GM23338 (cell line): ENCODE measurements around the gene ERO1A. TPM values are rescaled to one million over a fixed set of nuclear protein-coding genes. Genes with fewer than 3 reads are reported as not detected.

Experiments
- ATAC-seq: fragments of 200-7000 bp; cut with Tn5 transposase; 3 replicates; pipeline ENCODE4 v1.9.1; 2020
- DNase-seq: peaks from one replicate; pipeline ENCODE4 v3.0.0-alpha.2; 2015; ENCODE audit warnings: low spot score
- H2AFZ ChIP-seq: fragments of 200-600 bp; sonication (generic); 2 replicates; pipeline ENCODE4 v1.8.0; 2016; ENCODE audit warnings: antibody characterized with exemption, mild to moderate bottlenecking, moderate library complexity
- H3F3A ChIP-seq: fragments of 200-600 bp; sonication (generic); replicated peaks from 2 replicates; pipeline ENCODE4 v1.8.0; 2017; ENCODE audit warnings: antibody characterized with exemption, mixed run types, low read depth
- H3K27ac ChIP-seq: fragments of 200-600 bp; sonication (generic); 2 replicates; pipeline ENCODE4 v1.6.1; 2016; ENCODE audit warnings: low read depth
- H3K27me3 ChIP-seq: fragments of 200-600 bp; sonication (generic); 2 replicates; pipeline ENCODE4 v1.8.0; 2016; ENCODE audit warnings: mild to moderate bottlenecking, mixed run types, moderate library complexity; ENCODE audit not compliant: insufficient read depth
- H3K36me3 ChIP-seq: fragments of 200-600 bp; sonication (generic); 2 replicates; pipeline ENCODE4 v1.8.0; 2016; ENCODE audit warnings: mild to moderate bottlenecking; ENCODE audit not compliant: insufficient read depth
- H3K4me1 ChIP-seq: fragments of 200-600 bp; sonication (generic); 2 replicates; pipeline ENCODE4 v1.8.0; 2016; ENCODE audit warnings: mild to moderate bottlenecking, moderate library complexity; ENCODE audit not compliant: insufficient read depth
- H3K4me2 ChIP-seq: fragments of 200-600 bp; sonication (generic); 2 replicates; pipeline ENCODE4 v1.7.1; 2017; ENCODE audit warnings: mixed run types
- H3K4me3 ChIP-seq: fragments of 200-600 bp; sonication (generic); 2 replicates; pipeline ENCODE4 v1.6.1; 2016; ENCODE audit warnings: mixed run types
- H3K79me2 ChIP-seq: fragments of 200-600 bp; sonication (generic); replicated peaks from 2 replicates; pipeline ENCODE4 v1.8.0; 2017; ENCODE audit warnings: mild to moderate bottlenecking; ENCODE audit not compliant: insufficient read depth
- H3K9me2 ChIP-seq: fragments of 200-600 bp; sonication (generic); 2 replicates; pipeline ENCODE4 v1.8.0; 2017; ENCODE audit not compliant: insufficient read depth
- H4K20me1 ChIP-seq: fragments of 200-600 bp; sonication (generic); replicated peaks from 2 replicates; pipeline ENCODE4 v1.8.0; 2017; ENCODE audit warnings: mild to moderate bottlenecking; ENCODE audit not compliant: insufficient read depth
- H3K27ac Mint-ChIP-seq: 2 replicates; pipeline ENCODE4 v1.8.0; 2020; ENCODE audit warnings: inconsistent platforms, mild to moderate bottlenecking, moderate library complexity, mixed read lengths
- H3K27me3 Mint-ChIP-seq: 3 replicates; pipeline ENCODE4 v1.8.0; 2022; ENCODE audit warnings: low read depth, mild to moderate bottlenecking, moderate library complexity, mixed read lengths, inconsistent platforms; ENCODE audit not compliant: insufficient read depth, poor library complexity
- H3K36me3 Mint-ChIP-seq: 3 replicates; pipeline ENCODE4 v1.8.0; 2021; ENCODE audit warnings: low read depth, mild to moderate bottlenecking, inconsistent platforms, moderate library complexity, mixed read lengths
- H3K4me1 Mint-ChIP-seq: 3 replicates; pipeline ENCODE4 v1.8.0; 2020; ENCODE audit warnings: mild to moderate bottlenecking, inconsistent platforms, mixed read lengths
- H3K4me3 Mint-ChIP-seq: 3 replicates; pipeline ENCODE4 v1.8.0; 2021; ENCODE audit warnings: moderate library complexity, mild to moderate bottlenecking, inconsistent platforms, mixed read lengths
- H3K9me3 Mint-ChIP-seq: 3 replicates; pipeline ENCODE4 v1.8.0; 2020; ENCODE audit warnings: moderate library complexity, mild to moderate bottlenecking, inconsistent platforms, mixed read lengths
- JUNB ChIP-seq: IDR thresholded peaks from one replicate; pipeline ENCODE4 v1.6.1; 2016; ENCODE audit warnings: antibody characterized with exemption; ENCODE audit not compliant: unreplicated experiment
- NANOG ChIP-seq: IDR thresholded peaks from 2 replicates; pipeline ENCODE4 v1.6.1; 2016; ENCODE audit warnings: antibody characterized with exemption, borderline replicate concordance
- POLR2AphosphoS5 ChIP-seq: IDR thresholded peaks from 2 replicates; pipeline ENCODE4 v1.6.1; 2016; ENCODE audit warnings: antibody characterized with exemption, low read depth
- STAT1 ChIP-seq: IDR thresholded peaks from one replicate; pipeline ENCODE4 v1.6.1; 2016; ENCODE audit warnings: antibody characterized with exemption; ENCODE audit not compliant: unreplicated experiment
- ZNF331 ChIP-seq: fragments of 250-450 bp; sonication (Bioruptor Pico); IDR thresholded peaks from 2 replicates; pipeline ENCODE4 v1.5.0; 2020; ENCODE audit warnings: low read depth, mild to moderate bottlenecking, moderate library complexity
- polyA plus RNA-seq: library from polyadenylated mRNA; unstranded; fragments of >200 nt; fragmentation: Nextera tagmentation; extraction: Ambion mirVana; gene quantifications from 2 replicates; pipeline ENCODE4 v1.2.1, GENCODE V29; 2016
- total RNA-seq: library from RNA; depleted of rRNA; stranded (reverse); fragments of >200 nt; shearing (Covaris generic); gene quantifications from 2 replicates; pipeline ENCODE4 v1.2.3, GENCODE V29; 2014
- TF ChIP-seq, protein P1 (sequence below): fragments of 250-450 bp; sonication (Bioruptor Pico); IDR thresholded peaks from 2 replicates; pipeline ENCODE4 v1.5.0; 2020; ENCODE audit warnings: mild to moderate bottlenecking, moderate library complexity
- TF ChIP-seq, protein P2 (sequence below), 2 experiments: fragments of 200-600 bp in 1 of 2; sonication (generic) in 1 of 2; conservative IDR thresholded peaks; 2 replicates each; pipeline versions ENCODE4 v1.5.1 to v1.6.1; 2016 to 2017; ENCODE audit warnings: antibody characterized with exemption in 2 of 2, low read depth in 2 of 2, mild to moderate bottlenecking in 2 of 2, moderate library complexity in 1 of 2
- TF ChIP-seq, protein P3 (sequence below): IDR thresholded peaks from 2 replicates; pipeline ENCODE4 v1.6.1; 2016; ENCODE audit warnings: antibody characterized with exemption
- TF ChIP-seq, protein P4 (sequence below): IDR thresholded peaks from one replicate; pipeline ENCODE4 v1.6.1; 2018; ENCODE audit warnings: antibody characterized with exemption; ENCODE audit not compliant: unreplicated experiment

ERO1A gene
- total and polyA plus RNA-seq, 2 experiments from 2014 or later, result 25.2 to 44.7 TPM

DNA sequence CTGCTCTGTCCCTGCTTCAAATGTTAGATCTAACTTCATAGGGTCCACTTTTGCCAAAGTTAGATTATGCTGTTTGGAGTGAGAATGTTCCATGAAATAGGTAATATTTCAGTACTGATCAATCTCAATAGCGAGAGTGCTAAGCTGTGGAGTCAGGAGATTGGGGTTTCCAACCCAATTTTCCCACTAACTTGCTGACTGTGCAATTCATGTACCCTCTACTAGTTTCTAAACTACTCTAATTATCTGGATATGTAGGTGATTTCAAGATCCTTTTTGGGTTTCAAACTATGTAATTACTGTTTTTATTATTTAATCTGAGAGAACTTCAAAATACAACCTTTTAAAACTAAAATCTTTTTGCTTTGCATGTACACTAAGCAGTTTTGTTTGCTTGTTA is 96.8 kb downstream of the ERO1A start (continued):
- TF ChIP-seq, protein P1, sequence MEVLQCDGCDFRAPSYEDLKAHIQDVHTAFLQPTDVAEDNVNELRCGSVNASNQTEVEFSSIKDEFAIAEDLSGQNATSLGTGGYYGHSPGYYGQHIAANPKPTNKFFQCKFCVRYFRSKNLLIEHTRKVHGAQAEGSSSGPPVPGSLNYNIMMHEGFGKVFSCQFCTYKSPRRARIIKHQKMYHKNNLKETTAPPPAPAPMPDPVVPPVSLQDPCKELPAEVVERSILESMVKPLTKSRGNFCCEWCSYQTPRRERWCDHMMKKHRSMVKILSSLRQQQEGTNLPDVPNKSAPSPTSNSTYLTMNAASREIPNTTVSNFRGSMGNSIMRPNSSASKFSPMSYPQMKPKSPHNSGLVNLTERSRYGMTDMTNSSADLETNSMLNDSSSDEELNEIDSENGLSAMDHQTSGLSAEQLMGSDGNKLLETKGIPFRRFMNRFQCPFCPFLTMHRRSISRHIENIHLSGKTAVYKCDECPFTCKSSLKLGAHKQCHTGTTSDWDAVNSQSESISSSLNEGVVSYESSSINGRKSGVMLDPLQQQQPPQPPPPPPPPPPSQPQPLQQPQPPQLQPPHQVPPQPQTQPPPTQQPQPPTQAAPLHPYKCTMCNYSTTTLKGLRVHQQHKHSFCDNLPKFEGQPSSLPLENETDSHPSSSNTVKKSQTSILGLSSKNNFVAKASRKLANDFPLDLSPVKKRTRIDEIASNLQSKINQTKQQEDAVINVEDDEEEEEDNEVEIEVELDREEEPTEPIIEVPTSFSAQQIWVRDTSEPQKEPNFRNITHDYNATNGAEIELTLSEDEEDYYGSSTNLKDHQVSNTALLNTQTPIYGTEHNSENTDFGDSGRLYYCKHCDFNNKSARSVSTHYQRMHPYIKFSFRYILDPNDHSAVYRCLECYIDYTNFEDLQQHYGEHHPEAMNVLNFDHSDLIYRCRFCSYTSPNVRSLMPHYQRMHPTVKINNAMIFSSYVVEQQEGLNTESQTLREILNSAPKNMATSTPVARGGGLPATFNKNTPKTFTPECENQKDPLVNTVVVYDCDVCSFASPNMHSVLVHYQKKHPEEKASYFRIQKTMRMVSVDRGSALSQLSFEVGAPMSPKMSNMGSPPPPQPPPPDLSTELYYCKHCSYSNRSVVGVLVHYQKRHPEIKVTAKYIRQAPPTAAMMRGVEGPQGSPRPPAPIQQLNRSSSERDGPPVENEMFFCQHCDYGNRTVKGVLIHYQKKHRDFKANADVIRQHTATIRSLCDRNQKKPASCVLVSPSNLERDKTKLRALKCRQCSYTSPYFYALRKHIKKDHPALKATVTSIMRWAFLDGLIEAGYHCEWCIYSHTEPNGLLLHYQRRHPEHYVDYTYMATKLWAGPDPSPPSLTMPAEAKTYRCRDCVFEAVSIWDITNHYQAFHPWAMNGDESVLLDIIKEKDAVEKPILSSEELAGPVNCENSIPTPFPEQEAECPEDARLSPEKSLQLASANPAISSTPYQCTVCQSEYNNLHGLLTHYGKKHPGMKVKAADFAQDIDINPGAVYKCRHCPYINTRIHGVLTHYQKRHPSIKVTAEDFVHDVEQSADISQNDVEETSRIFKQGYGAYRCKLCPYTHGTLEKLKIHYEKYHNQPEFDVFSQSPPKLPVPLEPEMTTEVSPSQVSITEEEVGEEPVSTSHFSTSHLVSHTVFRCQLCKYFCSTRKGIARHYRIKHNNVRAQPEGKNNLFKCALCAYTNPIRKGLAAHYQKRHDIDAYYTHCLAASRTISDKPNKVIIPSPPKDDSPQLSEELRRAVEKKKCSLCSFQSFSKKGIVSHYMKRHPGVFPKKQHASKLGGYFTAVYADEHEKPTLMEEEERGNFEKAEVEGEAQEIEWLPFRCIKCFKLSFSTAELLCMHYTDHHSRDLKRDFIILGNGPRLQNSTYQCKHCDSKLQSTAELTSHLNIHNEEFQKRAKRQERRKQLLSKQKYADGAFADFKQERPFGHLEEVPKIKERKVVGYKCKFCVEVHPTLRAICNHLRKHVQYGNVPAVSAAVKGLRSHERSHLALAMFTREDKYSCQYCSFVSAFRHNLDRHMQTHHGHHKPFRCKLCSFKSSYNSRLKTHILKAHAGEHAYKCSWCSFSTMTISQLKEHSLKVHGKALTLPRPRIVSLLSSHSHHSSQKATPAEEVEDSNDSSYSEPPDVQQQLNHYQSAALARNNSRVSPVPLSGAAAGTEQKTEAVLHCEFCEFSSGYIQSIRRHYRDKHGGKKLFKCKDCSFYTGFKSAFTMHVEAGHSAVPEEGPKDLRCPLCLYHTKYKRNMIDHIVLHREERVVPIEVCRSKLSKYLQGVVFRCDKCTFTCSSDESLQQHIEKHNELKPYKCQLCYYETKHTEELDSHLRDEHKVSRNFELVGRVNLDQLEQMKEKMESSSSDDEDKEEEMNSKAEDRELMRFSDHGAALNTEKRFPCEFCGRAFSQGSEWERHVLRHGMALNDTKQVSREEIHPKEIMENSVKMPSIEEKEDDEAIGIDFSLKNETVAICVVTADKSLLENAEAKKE, result no peak
- TF ChIP-seq, protein P2, sequence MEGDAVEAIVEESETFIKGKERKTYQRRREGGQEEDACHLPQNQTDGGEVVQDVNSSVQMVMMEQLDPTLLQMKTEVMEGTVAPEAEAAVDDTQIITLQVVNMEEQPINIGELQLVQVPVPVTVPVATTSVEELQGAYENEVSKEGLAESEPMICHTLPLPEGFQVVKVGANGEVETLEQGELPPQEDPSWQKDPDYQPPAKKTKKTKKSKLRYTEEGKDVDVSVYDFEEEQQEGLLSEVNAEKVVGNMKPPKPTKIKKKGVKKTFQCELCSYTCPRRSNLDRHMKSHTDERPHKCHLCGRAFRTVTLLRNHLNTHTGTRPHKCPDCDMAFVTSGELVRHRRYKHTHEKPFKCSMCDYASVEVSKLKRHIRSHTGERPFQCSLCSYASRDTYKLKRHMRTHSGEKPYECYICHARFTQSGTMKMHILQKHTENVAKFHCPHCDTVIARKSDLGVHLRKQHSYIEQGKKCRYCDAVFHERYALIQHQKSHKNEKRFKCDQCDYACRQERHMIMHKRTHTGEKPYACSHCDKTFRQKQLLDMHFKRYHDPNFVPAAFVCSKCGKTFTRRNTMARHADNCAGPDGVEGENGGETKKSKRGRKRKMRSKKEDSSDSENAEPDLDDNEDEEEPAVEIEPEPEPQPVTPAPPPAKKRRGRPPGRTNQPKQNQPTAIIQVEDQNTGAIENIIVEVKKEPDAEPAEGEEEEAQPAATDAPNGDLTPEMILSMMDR (conservative IDR thresholded peaks at IDR 0.05; ENCODE audit: low read depth in 2 of 2), result no peak
- TF ChIP-seq ZNF331 (CRISPR knock-in tag), result no peak

DNA sequence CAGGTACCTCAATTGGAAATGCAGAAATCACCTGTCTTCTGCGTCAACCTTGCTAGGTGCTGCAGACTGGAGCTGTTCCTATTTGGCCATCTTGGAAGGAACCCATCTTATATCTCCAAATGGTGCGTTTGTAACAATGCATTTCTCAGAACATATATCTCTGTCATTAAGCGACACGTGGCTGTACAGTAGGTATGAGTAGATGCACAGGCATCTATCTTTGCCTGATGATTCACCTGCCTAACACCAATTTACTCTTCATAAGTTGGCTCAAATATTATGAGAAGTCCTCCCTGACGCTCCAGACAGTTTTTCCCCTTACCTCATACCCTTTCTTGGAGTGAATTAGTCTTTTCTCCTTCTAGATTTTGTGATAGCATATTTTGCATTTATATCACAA is 98.5 kb downstream of the ERO1A start:
- H2AFZ ChIP-seq, result no peak overlapping the region
- 0 out of 2 replicates have a peak, but pooled peaks cover 2% of the 10 kb centered on the region for H3K4me1 ChIP-seq
- H3K4me3 ChIP-seq, result no peak overlapping the region
- no peaks in the 10 kb centered on the region for H3F3A ChIP-seq
- Mint-ChIP-seq H3K4me1 (peaks cover 2% of the 10 kb centered on the region; the same call in 2 of the 3 replicates), H3K27ac (no peak overlapping the region), H3K4me3 (no peak overlapping the region), H3K27me3 (no peaks in the 10 kb centered on the region), H3K9me3 (peaks cover 14% of the 10 kb centered on the region; the same call in 2 of the 3 replicates), H3K36me3 (peaks cover 15% of the 10 kb centered on the region)
- DNase-seq, result no peak
- H3K36me3 ChIP-seq, result no peaks in the 10 kb centered on the region
- 0 out of 2 replicates have a peak, but pooled peaks cover 7% of the 10 kb centered on the region for H3K9me2 ChIP-seq
- no peaks in the 10 kb centered on the region for H3K79me2 ChIP-seq
- no peak for ATAC-seq
- H3K4me2 ChIP-seq, result no peak overlapping the region
- H3K27ac ChIP-seq, result no peak overlapping the region
- H4K20me1 ChIP-seq, result no peaks in the 10 kb centered on the region
- H3K27me3 ChIP-seq, result no peaks in the 10 kb centered on the region
- TF ChIP-seq, protein P2 (conservative IDR thresholded peaks at IDR 0.05; ENCODE audit: low read depth in 2 of 2), result no peak
- TF ChIP-seq, protein P3, sequence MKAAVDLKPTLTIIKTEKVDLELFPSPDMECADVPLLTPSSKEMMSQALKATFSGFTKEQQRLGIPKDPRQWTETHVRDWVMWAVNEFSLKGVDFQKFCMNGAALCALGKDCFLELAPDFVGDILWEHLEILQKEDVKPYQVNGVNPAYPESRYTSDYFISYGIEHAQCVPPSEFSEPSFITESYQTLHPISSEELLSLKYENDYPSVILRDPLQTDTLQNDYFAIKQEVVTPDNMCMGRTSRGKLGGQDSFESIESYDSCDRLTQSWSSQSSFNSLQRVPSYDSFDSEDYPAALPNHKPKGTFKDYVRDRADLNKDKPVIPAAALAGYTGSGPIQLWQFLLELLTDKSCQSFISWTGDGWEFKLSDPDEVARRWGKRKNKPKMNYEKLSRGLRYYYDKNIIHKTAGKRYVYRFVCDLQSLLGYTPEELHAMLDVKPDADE, result no peak
- no peak for TF ChIP-seq POLR2AphosphoS5
- TF ChIP-seq JUNB, result no peak
- TF ChIP-seq NANOG, result no peak
- TF ChIP-seq, protein P4, sequence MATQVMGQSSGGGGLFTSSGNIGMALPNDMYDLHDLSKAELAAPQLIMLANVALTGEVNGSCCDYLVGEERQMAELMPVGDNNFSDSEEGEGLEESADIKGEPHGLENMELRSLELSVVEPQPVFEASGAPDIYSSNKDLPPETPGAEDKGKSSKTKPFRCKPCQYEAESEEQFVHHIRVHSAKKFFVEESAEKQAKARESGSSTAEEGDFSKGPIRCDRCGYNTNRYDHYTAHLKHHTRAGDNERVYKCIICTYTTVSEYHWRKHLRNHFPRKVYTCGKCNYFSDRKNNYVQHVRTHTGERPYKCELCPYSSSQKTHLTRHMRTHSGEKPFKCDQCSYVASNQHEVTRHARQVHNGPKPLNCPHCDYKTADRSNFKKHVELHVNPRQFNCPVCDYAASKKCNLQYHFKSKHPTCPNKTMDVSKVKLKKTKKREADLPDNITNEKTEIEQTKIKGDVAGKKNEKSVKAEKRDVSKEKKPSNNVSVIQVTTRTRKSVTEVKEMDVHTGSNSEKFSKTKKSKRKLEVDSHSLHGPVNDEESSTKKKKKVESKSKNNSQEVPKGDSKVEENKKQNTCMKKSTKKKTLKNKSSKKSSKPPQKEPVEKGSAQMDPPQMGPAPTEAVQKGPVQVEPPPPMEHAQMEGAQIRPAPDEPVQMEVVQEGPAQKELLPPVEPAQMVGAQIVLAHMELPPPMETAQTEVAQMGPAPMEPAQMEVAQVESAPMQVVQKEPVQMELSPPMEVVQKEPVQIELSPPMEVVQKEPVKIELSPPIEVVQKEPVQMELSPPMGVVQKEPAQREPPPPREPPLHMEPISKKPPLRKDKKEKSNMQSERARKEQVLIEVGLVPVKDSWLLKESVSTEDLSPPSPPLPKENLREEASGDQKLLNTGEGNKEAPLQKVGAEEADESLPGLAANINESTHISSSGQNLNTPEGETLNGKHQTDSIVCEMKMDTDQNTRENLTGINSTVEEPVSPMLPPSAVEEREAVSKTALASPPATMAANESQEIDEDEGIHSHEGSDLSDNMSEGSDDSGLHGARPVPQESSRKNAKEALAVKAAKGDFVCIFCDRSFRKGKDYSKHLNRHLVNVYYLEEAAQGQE, result no peak
- no peak for TF ChIP-seq STAT1
- no peak for TF ChIP-seq ZNF331 (CRISPR knock-in tag)
